HepG2 (cell line): ENCODE measurements around the gene MAML1. TPM values are rescaled to one million over a fixed set of nuclear protein-coding genes. Genes with fewer than 3 reads are reported as not detected.

Experiments
- ATAC-seq: fragments of 200-7000 bp; cut with Tn5 transposase; 3 replicates; pipeline ENCODE4 v1.9.1; 2020; ENCODE audit warnings: mild to moderate bottlenecking, moderate library complexity
- BruUV-seq: library from RNA; stranded (reverse); fragments of 400-500 nt; replicated peaks from 2 replicates; lab custom pipeline; 2021; lab: Mats Ljungman, UMichigan
- CTCF ChIA-PET: fragments of 300-600 bp; formaldehyde crosslinking; extraction: SDS; loops from one replicate; lab custom pipeline; 2021; ENCODE audit warnings: low total read pairs, inconsistent platforms, low intra/inter-chr PET ratio; lab: Yijun Ruan, JAX
- POLR2A ChIA-PET: fragments of 350-600 bp; sonication (Branson Sonifier 250); formaldehyde crosslinking; loops from one replicate; lab custom pipeline; 2020; ENCODE audit warnings: antibody characterized with exemption, inconsistent platforms; lab: Yijun Ruan, JAX
- DNase-seq: peaks from one replicate; pipeline ENCODE4 v3.0.0-alpha.2; 2015; ENCODE audit warnings: low spot score
- FAIRE-seq: peaks from 3 replicates; lab custom pipeline; 2011; peaks lifted over from hg19 to GRCh38; lab: Jason Lieb, UNC
- H2AFZ ChIP-seq: one replicate; pipeline ENCODE4 v1.6.1; 2011; ENCODE audit warnings: low read length, inconsistent platforms
- H3K27ac ChIP-seq: fragments of 300-600 bp; 3 replicates; pipeline ENCODE4 v1.8.0; 2011; ENCODE audit warnings: mixed run types, mild to moderate bottlenecking, mixed read lengths, low read length, inconsistent platforms; ENCODE audit not compliant: insufficient read depth; ENCODE audit errors: extremely low read length
- H3K27me3 ChIP-seq, 2 experiments: fragments of 200-600 bp in 1 of 2; 2 replicates in 1 of 2; 3 replicates in 1 of 2; pipeline versions ENCODE4 v1.6.0 to v1.8.0; 2011; ENCODE audit warnings: low read length in 2 of 2, mild to moderate bottlenecking in 2 of 2, moderate library complexity in 2 of 2, inconsistent platforms in 1 of 2; ENCODE audit not compliant: insufficient read depth in 2 of 2, control insufficient read depth in 1 of 2
- H3K36me3 ChIP-seq, 2 experiments: fragments of 200-600 bp in 1 of 2; replicated peaks in 1 of 2; 2 replicates in 1 of 2; 3 replicates in 1 of 2; pipeline versions ENCODE4 v1.5.1 to v1.8.0; 2011; ENCODE audit warnings: low read length in 2 of 2, inconsistent platforms in 1 of 2; ENCODE audit not compliant: insufficient read depth in 2 of 2, control insufficient read depth in 1 of 2
- H3K4me1 ChIP-seq: 2 replicates; pipeline ENCODE4 v1.5.1; 2012; ENCODE audit warnings: low read length, inconsistent platforms; ENCODE audit not compliant: insufficient read depth
- H3K4me2 ChIP-seq: 2 replicates; pipeline ENCODE4 v1.6.0; 2011; ENCODE audit warnings: low read depth, low read length, inconsistent platforms
- H3K4me3 ChIP-seq, 3 experiments: fragments of 200-600 bp in 1 of 3; sonication (generic), shearing (Covaris generic) in 1 of 3; replicated peaks in 1 of 3; 2 replicates each; pipeline ENCODE4 v1.5.1; 2011 to 2016; ENCODE audit warnings: low read length in 3 of 3, inconsistent platforms in 2 of 3, low read depth in 2 of 3, mild to moderate bottlenecking in 2 of 3, control low read depth in 1 of 3, mixed read lengths in 1 of 3; ENCODE audit not compliant: insufficient read depth in 1 of 3
- H3K79me2 ChIP-seq: one replicate; pipeline ENCODE4 v1.6.1; 2011; ENCODE audit warnings: low read length, inconsistent platforms; ENCODE audit not compliant: insufficient read depth
- H3K9ac ChIP-seq: 2 replicates; pipeline ENCODE4 v1.6.0; 2011; ENCODE audit warnings: mild to moderate bottlenecking, low read depth, low read length, inconsistent platforms; ENCODE audit not compliant: insufficient read depth
- H3K9me3 ChIP-seq: 2 replicates; pipeline ENCODE4 v1.5.1; 2012; ENCODE audit warnings: mild to moderate bottlenecking, low read length
- H4K20me1 ChIP-seq: 2 replicates; pipeline ENCODE4 v1.6.0; 2011; ENCODE audit warnings: inconsistent platforms, mild to moderate bottlenecking, low read length, moderate library complexity; ENCODE audit not compliant: insufficient read depth
- FOXP1 ChIP-seq, 2 experiments: fragments of 450-650 bp in 1 of 2; IDR thresholded peaks; 2 replicates each; pipeline ENCODE4 v1.6.1; 2017 to 2018; ENCODE audit warnings: antibody characterized with exemption in 1 of 2
- HNRNPLL ChIP-seq: fragments of 200-400 bp; formaldehyde crosslinking; IDR thresholded peaks from 2 replicates; pipeline ENCODE4 v1.6.1; 2017; ENCODE audit warnings: mild to moderate bottlenecking, low read depth, low read length; ENCODE audit not compliant: poor library complexity, severe bottlenecking
- MAZ ChIP-seq, 2 experiments: sonication (generic) in 1 of 2; formaldehyde crosslinking in 1 of 2; IDR thresholded peaks; 2 replicates each; pipeline versions ENCODE4 v1.5.0 to v1.6.1; 2012 to 2020; ENCODE audit warnings: low read depth in 2 of 2, mild to moderate bottlenecking in 2 of 2, borderline replicate concordance in 1 of 2, improper control_type of control experiment in 1 of 2, low read length in 1 of 2, missing genetic modification reagents in 1 of 2, moderate library complexity in 1 of 2
- MTERF4 ChIP-seq: sonication (generic); formaldehyde crosslinking; IDR thresholded peaks from 2 replicates; pipeline ENCODE4 v1.8.0; 2023; ENCODE audit warnings: mild to moderate bottlenecking, missing genetic modification reagents
- MXD4 ChIP-seq: IDR thresholded peaks from 2 replicates; pipeline ENCODE4 v1.6.1; 2016; ENCODE audit warnings: mild to moderate bottlenecking, missing biosample characterization, missing genetic modification reagents
- MXI1 ChIP-seq: IDR thresholded peaks from 3 replicates; pipeline ENCODE4 v1.6.1; 2012; ENCODE audit warnings: low read depth, low read length, inconsistent platforms, borderline replicate concordance
- POLR2A ChIP-seq, 2 experiments: IDR thresholded peaks; 2 replicates each; pipeline ENCODE4 v1.6.1; 2011; ENCODE audit warnings: low read depth in 2 of 2, low read length in 2 of 2, mild to moderate bottlenecking in 1 of 2, moderate library complexity in 1 of 2; ENCODE audit not compliant: insufficient read depth in 1 of 2
- RXRA ChIP-seq: sonication (generic); formaldehyde crosslinking; IDR thresholded peaks from 2 replicates; pipeline ENCODE4 v1.5.1; 2020; ENCODE audit warnings: missing genetic modification reagents
- ZMYM3 ChIP-seq: sonication (generic); formaldehyde crosslinking; IDR thresholded peaks from 2 replicates; pipeline ENCODE4 v1.5.1; 2020; ENCODE audit warnings: mild to moderate bottlenecking, missing genetic modification reagents
- ZNF12 ChIP-seq: sonication (generic); formaldehyde crosslinking; IDR thresholded peaks from 2 replicates; pipeline ENCODE4 v1.5.0; 2020; ENCODE audit warnings: missing genetic modification reagents
- ZNF263 ChIP-seq: sonication (generic); formaldehyde crosslinking; IDR thresholded peaks from 2 replicates; pipeline ENCODE4 v1.4.0; 2020; ENCODE audit warnings: missing genetic modification reagents
- ZNF414 ChIP-seq: sonication (generic); formaldehyde crosslinking; IDR thresholded peaks from 2 replicates; pipeline ENCODE4 v1.5.0; 2020; ENCODE audit warnings: missing genetic modification reagents
- ZNF703 ChIP-seq: sonication (generic); formaldehyde crosslinking; IDR thresholded peaks from 2 replicates; pipeline ENCODE4 v1.5.1; 2020; ENCODE audit warnings: missing genetic modification reagents, mild to moderate bottlenecking, moderate library complexity, borderline replicate concordance
- WGBS: methylation state at CpG from one replicate; pipeline ENCODE4 v1.1.6; 2017; ENCODE audit warnings: low lambda C conversion rate; 5-methylcytosine and 5-hydroxymethylcytosine counted together
- in situ Hi-C: cut with HindIII; loops from 2 replicates; pipeline ENCODE4 v1.10.0; 2017; ENCODE audit warnings: low pct_unique_long_range_greater_than_20kb; ENCODE audit not compliant: extremely low pct_ligation_motif_present
- intact Hi-C: fragments of 100-400 bp; cut with micrococcal nuclease; formaldehyde crosslinking; loops from one replicate; pipeline ENCODE4 v1.10.0; 2022; ENCODE audit not compliant: unreplicated experiment
- polyA plus RNA-seq, 8 experiments: library from polyadenylated mRNA; depleted of rRNA in 3 of 8; stranded (reverse) in 7 of 8; unstranded in 1 of 8; fragments of >200 nt; fragmentation: Illumina TruSeq in 4 of 8; extraction: Trizol in 4 of 8; gene quantifications; 2 replicates each; pipeline versions ENCODE4 v1.2.1 to v1.2.3, GENCODE V29; 2011 to 2016; ENCODE audit warnings: low read depth in 4 of 8, missing spikeins in 1 of 8, mixed read lengths in 1 of 8; ENCODE audit not compliant: insufficient read depth in 1 of 8
- total RNA-seq, 5 experiments: library from RNA; depleted of rRNA; stranded (reverse); fragments of >200 nt; fragmentation: Illumina TruSeq; extraction: Trizol; gene quantifications; 2 replicates each; pipeline ENCODE4 v1.2.3, GENCODE V29; 2016; ENCODE audit warnings: low read depth in 1 of 5

MAML1 gene
- total and polyA plus RNA-seq, 2 of the 13 experiments (the other 11 are each of a cell fraction or from before 2014, with no cell fraction given), result 10.0 to 10.8 TPM

- intact Hi-C loops, result loop anchor here (10.0 kb wide), 1 partner anchor 141 kb away; the partner anchor contains the start of gene TBC1D9B
- no peak overlapping the region for H2AFZ ChIP-seq
- no peak overlapping the region for H3K27ac ChIP-seq
- H3K9ac ChIP-seq, result no peak overlapping the region
- no peak for TF ChIP-seq FOXP1 (IDR thresholded peaks at IDR 0.05)
- no peak for TF ChIP-seq FOXP1 (CRISPR knock-in tag; IDR thresholded peaks at IDR 0.05)
- no peak for TF ChIP-seq HNRNPLL
- TF ChIP-seq ZNF414, result no peak
- no peak for TF ChIP-seq ZNF263 (CRISPR knock-in tag)
- no peak for TF ChIP-seq ZNF703 (CRISPR knock-in tag)
- no peak for TF ChIP-seq MXD4
- no peak for TF ChIP-seq POLR2A (IDR thresholded peaks at IDR 0.05; ENCODE audit: insufficient read depth in 1 of 2, low read depth in 2 of 2, low read length in 2 of 2)
- no peak for TF ChIP-seq MAZ (IDR thresholded peaks at IDR 0.05; ENCODE audit: borderline replicate concordance, low read depth, low read length)
- TF ChIP-seq MAZ (CRISPR knock-in tag; IDR thresholded peaks at IDR 0.05; ENCODE audit: low read depth), result no peak
- no peak for TF ChIP-seq ZNF12 (CRISPR knock-in tag)
- no peak for TF ChIP-seq MXI1
- no peak for TF ChIP-seq MTERF4 (CRISPR knock-in tag)
- TF ChIP-seq RXRA, result no peak
- TF ChIP-seq ZMYM3 (CRISPR knock-in tag), result no peak
- peaks cover 19 to 43% of the 10 kb centered on the region in 2 experiments for H3K36me3 ChIP-seq
- DNase-seq (no peak), FAIRE-seq (no peak), ATAC-seq (no peak)
- H3K4me1 ChIP-seq, result peaks cover 27% of the 10 kb centered on the region
- H3K27me3 ChIP-seq, result no peaks in the 10 kb centered on the region
- H3K4me3 ChIP-seq, result no peak overlapping the region
- in situ Hi-C loops, result loop anchor here (25.0 kb wide), 1 partner anchor 323 kb away; no protein-coding TSS in a partner anchor
- H4K20me1 ChIP-seq, result peaks cover 29% of the 10 kb centered on the region
- no peaks in the 10 kb centered on the region for H3K9me3 ChIP-seq
- POLR2A ChIA-PET, result interaction anchor here (1.4 to 2.6 kb wide), 2 partner anchors 32 to 68 kb away, joined by 5 to 11 read pairs; partner anchors contain the start of gene MAML1
- CTCF ChIA-PET, result interaction anchor here (1.9 kb wide), 1 partner anchor 32 kb away, joined by 11 read pairs; no protein-coding TSS in a partner anchor
- H3K79me2 ChIP-seq, result peaks cover 53% of the 10 kb centered on the region
- no TSS peak for BruUV-seq
- H3K4me2 ChIP-seq, result no peak overlapping the region
- WGBS, result 87% methylated on average over 8 of the region's 8 CpGs
These were observed 31.4 kb downstream of the MAML1 start for GRCh38 chr5:179764056-179764455.
